A549 treated with AZD9567 at 1 μM for 4 hours (cell line): ENCODE data around the gene LYZL2. TPM values are rescaled to one million over a fixed set of nuclear protein-coding genes. Genes with fewer than 3 reads are reported as not detected.

Experiments used
- total RNA-seq: library from RNA; stranded (reverse); fragments of 200-300 nt; extraction: Qiagen RNA extraction; gene quantifications from 5 replicates; pipeline ENCODE4 v1.2.3, GENCODE V29; 2022; ENCODE audit not compliant: insufficient read depth

The LYZL2 gene
- total RNA-seq: not detected in 5 replicates

GRCh38 chr10:30629653-30630052 is at the start of gene LYZL2:
LYZL2 (minus strand) TSS chr10:30629753; CDS start chr10:30626915, 2,838 bp downstream.

Other genes starting within 250 kb of the LYZL2 start
- 9.0 to 16.2 TPM (median 12.9 TPM) in 5 replicates for gene MAP3K8, start 195.6 kb downstream of the LYZL2 start, total RNA-seq